H1 (cell line): ENCODE data around the gene DENND10. TPM values are rescaled to one million over a fixed set of nuclear protein-coding genes. Genes with fewer than 3 reads are reported as not detected.

ENCODE experiments used
- EZH2 ChIP-seq: fragments of 200-600 bp; sonication (generic); IDR thresholded peaks from 2 replicates; pipeline ENCODE4 v1.7.1; 2012; ENCODE audit warnings: low read depth, mild to moderate bottlenecking, moderate library complexity, low read length, inconsistent platforms; ENCODE audit not compliant: severe bottlenecking
- GTF2F1 ChIP-seq: IDR thresholded peaks from 2 replicates; pipeline ENCODE4 v1.6.1; 2012; ENCODE audit warnings: low read depth, low read length, improper control_type of control experiment, borderline replicate concordance
- KDM5A ChIP-seq: fragments of 200-600 bp; IDR thresholded peaks from 2 replicates; pipeline ENCODE4 v1.7.1; 2012; ENCODE audit warnings: mild to moderate bottlenecking, low read length, inconsistent platforms, mixed read lengths
- polyA plus RNA-seq, 7 experiments: library from polyadenylated mRNA; depleted of rRNA in 3 of 7; stranded (reverse) in 5 of 7; unstranded in 2 of 7; fragments of >200 nt in 5 of 7; fragments of 200-250 nt in 2 of 7; gene quantifications; 1 replicate in 5 of 7; 2 replicates in 1 of 7; 4 replicates in 1 of 7; pipeline versions ENCODE4 v1.2.1 to v1.2.3, GENCODE V29; 2011 to 2013; ENCODE audit warnings: missing spikeins in 2 of 7, mixed read lengths in 2 of 7
- total RNA-seq: library from RNA; stranded (reverse); fragmentation: NEBNext Ultra II Directional; extraction: Animal tissue kit (Norgen Biotek cat#: 25700); gene quantifications from 2 replicates; pipeline ENCODE4 v1.2.1, GENCODE V29; 2021

The DENND10 gene
- total and polyA plus RNA-seq, 2 of the 8 experiments (the other 6 are each of a cell fraction or from before 2014, with no cell fraction given) = 49.3 to 64.4 TPM

DNA sequence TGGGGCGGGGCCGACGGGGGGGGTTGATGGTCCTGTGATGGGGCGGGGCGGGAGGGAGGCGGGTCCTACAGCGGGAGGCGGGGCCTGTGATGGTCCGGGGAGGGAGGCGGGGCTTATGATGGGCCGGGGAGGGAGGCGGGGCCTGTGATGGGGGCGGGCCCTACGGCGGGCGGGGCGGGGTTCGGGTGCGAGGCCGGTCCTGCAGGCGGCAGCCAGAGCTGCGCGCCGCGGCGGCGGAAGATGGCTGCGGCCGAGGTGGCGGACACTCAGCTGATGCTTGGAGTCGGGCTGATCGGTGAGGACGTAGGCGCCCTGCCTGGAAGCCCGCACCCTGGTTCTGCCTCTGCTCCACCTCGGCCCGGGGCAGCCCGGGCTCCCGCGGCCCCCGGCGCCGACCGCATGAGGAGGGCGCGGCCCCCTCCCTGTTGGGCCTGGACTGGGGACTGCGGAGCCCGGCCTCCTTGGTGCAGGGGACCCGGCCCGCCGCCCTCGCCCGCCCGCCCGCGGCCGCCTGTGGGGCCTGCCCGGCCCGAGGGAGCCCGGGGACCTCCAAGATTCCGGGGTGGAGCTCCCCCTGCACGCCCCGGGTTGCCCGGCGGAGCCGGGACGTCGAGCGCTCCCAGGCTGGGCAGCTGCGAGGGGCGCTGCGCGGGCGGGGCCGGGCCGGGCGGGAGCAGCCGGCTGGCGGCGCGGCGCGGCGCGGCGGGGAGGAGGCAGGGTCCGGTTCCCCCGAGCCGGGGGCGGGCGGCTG, at the start of gene DENND10 (continued):
- no peak for TF ChIP-seq KDM5A
- no peak for TF ChIP-seq GTF2F1
- TF ChIP-seq EZH2 = no peak
